Thyroid gland (tissue), 4 donors: ENCODE results near the gene FAM156A. TPM values are rescaled to one million over a fixed set of nuclear protein-coding genes. Genes with fewer than 3 reads are reported as not detected.
"Not testable (repeated sequence)": the region's sequence is repeated elsewhere in the genome, so short reads cannot be mapped to it uniquely, and the experiment has no call there.

Experiments used
- DNase-seq, 2 donors: peaks; one replicate each; pipeline ENCODE4 v3.0.0-alpha.2; 2019
- H3K27ac ChIP-seq, 3 donors: fragments of 200-600 bp; sonication (generic); 1 replicate in 2 of 3; 2 replicates in 1 of 3; pipeline ENCODE4 v1.5.1; 2016 to 2019; ENCODE audit warnings: mild to moderate bottlenecking in 1 of 3, moderate library complexity in 1 of 3
- H3K27me3 ChIP-seq: fragments of 200-600 bp; sonication (generic); one replicate; pipeline ENCODE4 v1.5.1; 2019
- H3K36me3 ChIP-seq, 2 donors: fragments of 200-600 bp; sonication (generic); one replicate each; pipeline ENCODE4 v1.5.1; 2016 to 2019
- H3K4me1 ChIP-seq, 2 donors: fragments of 200-600 bp; sonication (generic); one replicate each; pipeline ENCODE4 v1.5.1; 2017 to 2019
- H3K4me3 ChIP-seq, 3 donors: fragments of 200-600 bp; sonication (generic); replicated peaks in 1 of 3; 1 replicate in 2 of 3; 2 replicates in 1 of 3; pipeline ENCODE4 v1.5.1; 2016; ENCODE audit warnings: mild to moderate bottlenecking in 1 of 3
- H3K9me3 ChIP-seq: fragments of 200-600 bp; sonication (generic); one replicate; pipeline ENCODE4 v1.5.1; 2017
- POLR2A ChIP-seq, 2 donors: fragments of 450-650 bp; IDR thresholded peaks; one replicate each; pipeline ENCODE4 v1.6.1; 2017; ENCODE audit warnings: antibody characterized with exemption in 2 of 2, mild to moderate bottlenecking in 2 of 2, moderate library complexity in 1 of 2
- WGBS, 2 donors: methylation state at CpG; one replicate each; pipeline ENCODE4 v1.1.5; 2017; 5-methylcytosine and 5-hydroxymethylcytosine counted together
- intact Hi-C: fragments of 100-400 bp; cut with DNase I; formaldehyde crosslinking; loops from one replicate; pipeline ENCODE4 v1.15.1; 2023
- total RNA-seq, 4 donors: library from RNA; depleted of rRNA; stranded (reverse); fragments of >200 nt; gene quantifications; one replicate each; pipeline ENCODE4 v1.2.3, GENCODE V29; 2016
- TF ChIP-seq, protein P1 (sequence below), 6 experiments: fragments of 200-600 bp in 3 of 6; fragments of 450-650 bp in 3 of 6; sonication (generic) in 3 of 6; IDR thresholded peaks; one replicate each; pipeline ENCODE4 v1.5.1; 2016 to 2019; ENCODE audit warnings: antibody characterized with exemption in 6 of 6, mild to moderate bottlenecking in 2 of 6, inconsistent platforms in 1 of 6, moderate library complexity in 1 of 6

The FAM156A gene
- total RNA-seq, 4 donors from 2014 or later = 7.7 to 19.9 (median 11.5) TPM

GRCh38 chrX:52979568-52979967 is 21.2 kb upstream of the FAM156A start:
- TF ChIP-seq, protein P1, sequence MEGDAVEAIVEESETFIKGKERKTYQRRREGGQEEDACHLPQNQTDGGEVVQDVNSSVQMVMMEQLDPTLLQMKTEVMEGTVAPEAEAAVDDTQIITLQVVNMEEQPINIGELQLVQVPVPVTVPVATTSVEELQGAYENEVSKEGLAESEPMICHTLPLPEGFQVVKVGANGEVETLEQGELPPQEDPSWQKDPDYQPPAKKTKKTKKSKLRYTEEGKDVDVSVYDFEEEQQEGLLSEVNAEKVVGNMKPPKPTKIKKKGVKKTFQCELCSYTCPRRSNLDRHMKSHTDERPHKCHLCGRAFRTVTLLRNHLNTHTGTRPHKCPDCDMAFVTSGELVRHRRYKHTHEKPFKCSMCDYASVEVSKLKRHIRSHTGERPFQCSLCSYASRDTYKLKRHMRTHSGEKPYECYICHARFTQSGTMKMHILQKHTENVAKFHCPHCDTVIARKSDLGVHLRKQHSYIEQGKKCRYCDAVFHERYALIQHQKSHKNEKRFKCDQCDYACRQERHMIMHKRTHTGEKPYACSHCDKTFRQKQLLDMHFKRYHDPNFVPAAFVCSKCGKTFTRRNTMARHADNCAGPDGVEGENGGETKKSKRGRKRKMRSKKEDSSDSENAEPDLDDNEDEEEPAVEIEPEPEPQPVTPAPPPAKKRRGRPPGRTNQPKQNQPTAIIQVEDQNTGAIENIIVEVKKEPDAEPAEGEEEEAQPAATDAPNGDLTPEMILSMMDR (IDR thresholded peaks at IDR 0.05) = no peak
- no peak for TF ChIP-seq POLR2A (IDR thresholded peaks at IDR 0.05)
- Histone ChIP-seq H3K9me3 (no peaks in the 10 kb centered on the region), H3K4me3 (no peak overlapping the region), H3K36me3 (no peaks in the 10 kb centered on the region), H3K4me1 (peaks cover 4 to 11% of the 10 kb centered on the region in 2 donors), H3K27me3 (no peaks in the 10 kb centered on the region), H3K27ac (peak overlapping the region in 2 of 3 donors; percentile 1 to 36)
- 52 to 70% methylated on average over 4 of the region's 4 CpGs for WGBS, 2 donors
- intact Hi-C loops = no loop called here
- peak; percentile 6 to 10 for DNase-seq

GRCh38 chrX:52977953-52978352 is 19.6 kb upstream of the FAM156A start:
- peaks cover 0 to 11% of the 10 kb centered on the region in 2 donors for H3K4me1 ChIP-seq
- H3K27ac ChIP-seq = no peak overlapping the region
- intact Hi-C loops = no loop called here
- 75 to 79% methylated on average over 2 of the region's 2 CpGs for WGBS, 2 donors
- H3K9me3 ChIP-seq = no peaks in the 10 kb centered on the region
- no peak for TF ChIP-seq POLR2A (IDR thresholded peaks at IDR 0.05)
- TF ChIP-seq, protein P1 (IDR thresholded peaks at IDR 0.05) = no peak
- DNase-seq = no peak
- H3K36me3 ChIP-seq = no peaks in the 10 kb centered on the region
- H3K27me3 ChIP-seq = no peaks in the 10 kb centered on the region
- no peak overlapping the region for H3K4me3 ChIP-seq

DNA sequence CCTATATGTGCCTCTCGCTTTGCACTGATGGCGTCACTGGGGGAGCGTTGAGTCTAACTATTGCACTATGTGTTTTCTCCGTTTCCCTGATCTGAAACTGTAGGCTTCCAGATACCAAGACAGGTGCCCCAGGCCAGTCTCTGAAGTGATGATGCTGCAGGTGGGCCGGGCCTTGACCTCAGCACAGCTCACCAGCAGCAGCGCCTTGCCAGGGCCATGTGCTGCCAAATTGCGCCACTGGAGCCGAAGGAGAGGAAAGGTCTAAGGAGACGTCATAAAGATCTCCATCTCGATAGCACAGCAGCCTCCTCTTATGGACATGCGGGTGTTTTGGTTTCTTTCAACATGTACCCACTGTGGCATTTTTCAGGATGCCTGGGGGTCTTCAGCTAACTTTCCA is 17.3 kb upstream of the FAM156A start:
- 89 to 98% methylated on average over 6 to 10 of the region's 11 CpGs for WGBS, 2 donors
- H3K36me3 ChIP-seq, H3K9me3 ChIP-seq, H3K4me3 ChIP-seq, H3K27me3 ChIP-seq, DNase-seq, intact Hi-C loops, H3K27ac ChIP-seq: not testable (repeated sequence)
- peaks cover 0 to 11% of the 10 kb centered on the region in 2 donors for H3K4me1 ChIP-seq

DNA sequence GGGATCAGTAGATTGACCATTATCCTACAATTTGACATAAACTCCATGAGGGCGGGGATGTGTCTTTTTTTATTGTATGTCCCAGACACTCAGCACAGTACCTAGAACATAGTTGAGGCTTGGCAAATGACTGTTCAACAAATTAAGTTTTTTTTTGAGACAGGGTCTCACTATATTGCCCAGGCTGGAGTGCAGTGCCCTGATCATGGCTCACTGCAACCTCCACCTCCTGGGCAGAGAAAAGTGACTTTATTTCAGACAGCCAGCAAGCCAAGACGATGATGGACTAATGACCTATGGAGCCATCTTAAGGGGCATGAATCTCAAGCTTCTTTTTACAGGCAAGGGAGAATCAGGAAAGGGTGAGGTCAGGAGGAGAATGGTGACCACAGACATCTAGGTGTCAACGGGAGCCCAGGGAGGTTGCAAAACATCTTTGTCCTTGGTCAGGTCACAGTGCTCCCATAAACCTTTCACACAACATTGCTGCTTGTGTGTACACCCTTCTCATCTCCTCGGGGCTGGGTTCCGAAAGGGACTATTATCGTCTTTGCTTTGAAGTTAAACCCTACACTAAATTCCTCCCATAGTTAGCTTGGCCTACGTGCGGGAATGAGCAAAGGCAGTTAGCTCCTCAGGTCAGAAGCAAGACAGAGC is 16.1 kb upstream of the FAM156A start:
- H3K27me3 ChIP-seq, intact Hi-C loops, H3K4me1 ChIP-seq, H3K4me3 ChIP-seq, H3K9me3 ChIP-seq, H3K27ac ChIP-seq, H3K36me3 ChIP-seq, DNase-seq: not testable (repeated sequence)
- 75 to 92% methylated on average over 8 of the region's 8 CpGs for WGBS, 2 donors

DNA sequence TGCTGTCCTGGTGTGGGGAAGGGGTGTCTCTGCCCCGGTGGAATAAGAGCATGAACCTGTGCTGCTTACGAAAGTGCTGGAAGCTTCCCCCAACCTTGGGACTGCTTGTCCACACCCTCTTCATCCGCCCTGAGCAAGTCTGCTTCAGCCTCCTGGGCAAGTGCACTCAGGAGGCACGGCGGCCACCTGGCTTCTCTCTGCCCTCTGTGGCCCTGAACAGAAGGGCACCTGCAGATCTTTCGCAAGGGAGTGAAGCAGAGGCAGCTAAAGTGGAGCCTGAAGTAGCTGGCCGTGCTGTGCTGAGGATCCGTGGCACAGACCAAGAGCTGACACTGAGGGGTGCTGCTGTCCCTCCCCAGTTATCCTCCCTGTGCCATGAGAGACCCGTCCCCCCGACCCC is 9.6 kb upstream of the FAM156A start:
- H3K27me3 ChIP-seq, H3K4me3 ChIP-seq, H3K36me3 ChIP-seq, H3K4me1 ChIP-seq, intact Hi-C loops, DNase-seq, H3K9me3 ChIP-seq, H3K27ac ChIP-seq: not testable (repeated sequence)
- WGBS, 2 donors = no CpG with 5 or more reads among the region's 10 CpGs

GRCh38 chrX:52966993-52967738 is 8.8 kb upstream of the FAM156A start:
- H3K9me3 ChIP-seq, intact Hi-C loops, H3K36me3 ChIP-seq, H3K27me3 ChIP-seq, H3K27ac ChIP-seq, H3K4me3 ChIP-seq, H3K4me1 ChIP-seq, DNase-seq: not testable (repeated sequence)
- no CpG with 5 or more reads among the region's 16 CpGs for WGBS, 2 donors

- H3K27me3 ChIP-seq, H3K27ac ChIP-seq, H3K4me3 ChIP-seq, H3K36me3 ChIP-seq, H3K9me3 ChIP-seq, intact Hi-C loops, H3K4me1 ChIP-seq, DNase-seq: not testable (repeated sequence)
- WGBS, 2 donors = no CpG with 5 or more reads among the region's 7 CpGs
These were observed 643 bp upstream of the FAM156A start for GRCh38 chrX:52958961-52959360.

DNA sequence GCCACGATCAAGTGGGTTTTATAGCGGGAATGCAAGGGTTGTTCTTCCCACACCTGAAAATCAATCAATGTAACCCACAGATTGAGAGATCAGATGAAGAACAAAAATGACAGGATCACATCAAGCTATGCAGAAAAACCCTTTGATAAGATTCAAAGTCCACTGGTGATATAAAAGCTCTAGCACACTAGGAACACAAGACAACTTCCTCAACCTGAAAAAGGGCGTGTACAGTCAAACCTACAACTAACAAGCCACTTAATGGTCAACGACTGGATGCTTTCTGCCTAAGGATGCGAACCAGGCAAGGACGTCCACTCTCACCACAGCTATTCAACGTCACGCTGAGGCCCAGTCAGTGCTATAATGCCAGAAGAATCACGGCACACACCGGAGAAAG is 8.4 kb downstream of the FAM156A start:
- no CpG with 5 or more reads among the region's 10 CpGs for WGBS, 2 donors
- H3K27ac ChIP-seq, H3K4me1 ChIP-seq, DNase-seq, H3K27me3 ChIP-seq, H3K9me3 ChIP-seq, intact Hi-C loops, H3K36me3 ChIP-seq, H3K4me3 ChIP-seq: not testable (repeated sequence)

DNA sequence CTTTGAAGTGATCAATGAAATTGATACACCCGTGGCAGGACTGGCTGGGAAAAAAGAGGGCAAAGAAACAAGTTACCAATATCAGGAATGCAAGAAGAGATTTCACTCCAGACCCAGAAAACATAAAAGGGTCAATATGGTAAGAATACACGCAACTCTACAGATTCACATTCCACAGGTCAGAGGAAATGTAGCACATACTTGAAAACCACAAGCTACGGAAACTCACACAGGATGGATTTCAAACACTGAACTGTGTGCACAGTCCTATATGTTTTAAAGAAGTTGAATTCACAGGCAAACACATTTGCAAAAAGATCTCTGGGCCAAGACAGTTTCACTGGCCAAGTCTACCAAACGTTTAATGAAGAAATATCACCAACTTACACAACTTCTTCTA is 9.0 kb downstream of the FAM156A start:
- H3K4me3 ChIP-seq, H3K36me3 ChIP-seq, H3K27ac ChIP-seq, H3K4me1 ChIP-seq, DNase-seq, H3K27me3 ChIP-seq, intact Hi-C loops, H3K9me3 ChIP-seq: not testable (repeated sequence)
- no CpG with 5 or more reads among the region's 4 CpGs for WGBS, 2 donors

DNA sequence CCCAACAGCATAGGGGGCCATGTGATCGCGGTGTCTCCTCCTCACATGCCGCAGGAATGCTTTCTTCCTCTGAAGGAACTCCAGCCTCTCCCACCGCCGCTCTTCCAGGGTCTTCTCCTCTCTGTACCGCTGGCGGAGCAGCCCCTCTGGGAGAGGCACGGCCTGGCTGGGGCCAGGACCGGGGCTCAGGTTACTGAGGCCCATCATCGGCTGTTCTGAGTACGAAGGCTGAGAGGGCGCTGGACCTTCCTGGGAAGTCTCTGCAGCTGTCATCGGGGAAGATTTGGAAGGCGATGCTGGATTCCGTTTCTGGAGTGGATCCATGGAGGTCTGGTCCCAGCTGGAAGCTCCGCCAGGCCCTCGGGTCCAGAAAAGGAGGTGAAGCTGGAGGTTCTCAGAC is 10.1 kb downstream of the FAM156A start:
- H3K4me1 ChIP-seq, H3K4me3 ChIP-seq, H3K36me3 ChIP-seq, intact Hi-C loops, H3K27me3 ChIP-seq, H3K9me3 ChIP-seq, H3K27ac ChIP-seq, DNase-seq: not testable (repeated sequence)
- WGBS, 2 donors = no CpG with 5 or more reads among the region's 17 CpGs

- intact Hi-C loops, H3K27me3 ChIP-seq, DNase-seq, H3K9me3 ChIP-seq, H3K36me3 ChIP-seq, H3K27ac ChIP-seq, H3K4me1 ChIP-seq, H3K4me3 ChIP-seq: not testable (repeated sequence)
- no CpG with 5 or more reads among the region's 16 CpGs for WGBS, 2 donors
These were observed 10.8 kb downstream of the FAM156A start for GRCh38 chrX:52947501-52947900.
